ENCODE results near the gene ENPEP. TPM values are rescaled to one million over a fixed set of nuclear protein-coding genes. Genes with fewer than 3 reads are reported as not detected.

ENPEP gene
- polyA plus RNA-seq, 3 donors from 2014 or later = not detected

GRCh38 chr4:110610940-110611831 is 135.2 kb downstream of the ENPEP start:
- Mint-ChIP-seq H3K27me3 (ENCODE audit: low read depth in 3 of 3) (peaks cover 18 to 32% (median 27%) of the 10 kb centered on the region in 3 donors), H3K4me3 (peak overlapping the region in 1 of 5 donors; percentile 20), H3K36me3 (no peaks in the 10 kb centered on the region), H3K4me1 (no peaks in the 10 kb centered on the region), H3K9me3 (peaks cover 0 to 24% (median 9%) of the 10 kb centered on the region in 6 donors), H3K27ac (no peak overlapping the region)
- DNase-seq = no peak

GRCh38 chr4:110611968-110612447 is 136.1 kb downstream of the ENPEP start:
- Mint-ChIP-seq H3K4me3 (no peak overlapping the region), H3K27me3 (ENCODE audit: low read depth in 3 of 3) (peaks cover 25 to 35% (median 34%) of the 10 kb centered on the region in 3 donors), H3K4me1 (no peaks in the 10 kb centered on the region), H3K9me3 (peaks cover 0 to 32% (median 9%) of the 10 kb centered on the region in 6 donors), H3K36me3 (no peaks in the 10 kb centered on the region), H3K27ac (no peak overlapping the region)
- no peak for DNase-seq

GRCh38 chr4:110612631-110613269 is 136.8 kb downstream of the ENPEP start:
- Mint-ChIP-seq H3K9me3 (peaks cover 0 to 37% (median 9%) of the 10 kb centered on the region in 6 donors), H3K27me3 (ENCODE audit: low read depth in 3 of 3) (peaks cover 29 to 38% (median 36%) of the 10 kb centered on the region in 3 donors), H3K27ac (no peak overlapping the region), H3K4me3 (no peak overlapping the region), H3K36me3 (no peaks in the 10 kb centered on the region), H3K4me1 (no peaks in the 10 kb centered on the region)
- no peak for DNase-seq

- H3K9me3 Mint-ChIP-seq = peaks cover 0 to 33% (median 8%) of the 10 kb centered on the region in 6 donors
- H3K27ac Mint-ChIP-seq = no peak overlapping the region
- no peak for DNase-seq
- H3K4me3 Mint-ChIP-seq = no peak overlapping the region
- no peaks in the 10 kb centered on the region for H3K36me3 Mint-ChIP-seq
- peaks cover 39 to 43% (median 41%) of the 10 kb centered on the region in 3 donors for H3K27me3 Mint-ChIP-seq (ENCODE audit: low read depth in 3 of 3)
- H3K4me1 Mint-ChIP-seq = no peaks in the 10 kb centered on the region
Measured at GRCh38 chr4:110613745-110614144, 137.8 kb downstream of the ENPEP start.

- H3K27me3 Mint-ChIP-seq (ENCODE audit: low read depth in 3 of 3) = peaks cover 39 to 43% (median 42%) of the 10 kb centered on the region in 3 donors
- H3K27ac Mint-ChIP-seq = no peak overlapping the region
- no peak for DNase-seq
- H3K9me3 Mint-ChIP-seq = peaks cover 0 to 32% (median 10%) of the 10 kb centered on the region in 6 donors
- H3K36me3 Mint-ChIP-seq = no peaks in the 10 kb centered on the region
- H3K4me3 Mint-ChIP-seq = no peak overlapping the region
- no peaks in the 10 kb centered on the region for H3K4me1 Mint-ChIP-seq
Measured at GRCh38 chr4:110614173-110614963, 138.4 kb downstream of the ENPEP start.

Other genes starting within 250 kb of the ENPEP start
- not detected for gene PITX2, start 146.9 kb downstream of the ENPEP start, polyA plus RNA-seq

Data from immature natural killer cell (primary cell).